Endothelial cell of umbilical vein (primary cell): ENCODE results near the gene TOPORS. TPM values are rescaled to one million over a fixed set of nuclear protein-coding genes. Genes with fewer than 3 reads are reported as not detected.

Experiments used
- BruUV-seq: library from RNA; stranded (reverse); fragments of 400-500 nt; replicated peaks from 2 replicates; lab custom pipeline; 2021; lab: Mats Ljungman, UMichigan
- CTCF ChIA-PET: fragments of 300-600, 350-600 bp; sonication (Branson Sonifier 250); formaldehyde crosslinking; loops from one replicate; lab custom pipeline; 2021; ENCODE audit warnings: antibody characterized with exemption, inconsistent platforms; lab: Charles Lee
- POLR2A ChIA-PET: fragments of 300-600, 350-600 bp; sonication (Branson Sonifier 250); formaldehyde crosslinking; loops from one replicate; lab custom pipeline; 2021; ENCODE audit warnings: antibody characterized with exemption, inconsistent platforms; lab: Charles Lee
- DNase-seq: peaks from one replicate; pipeline ENCODE4 v3.0.0-alpha.2; 2011; ENCODE audit warnings: low read depth, low spot score
- FAIRE-seq: peaks from 2 replicates; lab custom pipeline; 2011; peaks lifted over from hg19 to GRCh38; lab: Jason Lieb, UNC
- H2AFZ ChIP-seq: 2 replicates; pipeline ENCODE4 v1.6.0; 2012; ENCODE audit warnings: low read depth, low read length, control low read depth, inconsistent platforms
- H3K27ac ChIP-seq: 2 replicates; pipeline ENCODE4 v1.5.1; 2011; ENCODE audit warnings: low read depth, mild to moderate bottlenecking, control low read depth, low read length, moderate library complexity; ENCODE audit not compliant: insufficient read depth
- H3K27me3 ChIP-seq, 2 experiments: 2 replicates each; pipeline versions ENCODE4 v1.6.0 to v1.6.1; 2011; ENCODE audit warnings: low read length in 2 of 2, mixed read lengths in 1 of 2; ENCODE audit not compliant: control insufficient read depth in 2 of 2, insufficient read depth in 2 of 2
- H3K36me3 ChIP-seq, 2 experiments: 2 replicates in 1 of 2; 3 replicates in 1 of 2; pipeline ENCODE4 v1.5.1; 2011; ENCODE audit warnings: low read length in 2 of 2, mild to moderate bottlenecking in 1 of 2, moderate library complexity in 1 of 2; ENCODE audit not compliant: control insufficient read depth in 2 of 2, insufficient read depth in 2 of 2; ENCODE audit errors: extremely low read depth in 1 of 2
- H3K4me1 ChIP-seq: 3 replicates; pipeline ENCODE4 v1.5.1; 2011; ENCODE audit warnings: mild to moderate bottlenecking, low read length; ENCODE audit not compliant: control insufficient read depth, insufficient read depth; ENCODE audit errors: extremely low read depth
- H3K4me2 ChIP-seq: 2 replicates; pipeline ENCODE4 v1.6.1; 2011; ENCODE audit warnings: low read length, control low read depth, mixed read lengths; ENCODE audit not compliant: insufficient read depth
- H3K4me3 ChIP-seq, 3 experiments: fragments of 200-600 bp in 1 of 3; sonication (generic), shearing (Covaris generic) in 1 of 3; replicated peaks in 1 of 3; 2 replicates each; pipeline ENCODE4 v1.5.1; 2011 to 2016; ENCODE audit warnings: control low read depth in 3 of 3, low read length in 3 of 3, mild to moderate bottlenecking in 2 of 3, inconsistent platforms in 1 of 3, low read depth in 1 of 3, moderate library complexity in 1 of 3; ENCODE audit not compliant: insufficient read depth in 1 of 3
- H3K79me2 ChIP-seq: 2 replicates; pipeline ENCODE4 v1.6.0; 2012; ENCODE audit warnings: low read length, inconsistent platforms; ENCODE audit not compliant: control insufficient read depth, insufficient read depth
- H3K9ac ChIP-seq: replicated peaks from 2 replicates; pipeline ENCODE3; 2011; ENCODE audit warnings: low read length, control low read depth; ENCODE audit not compliant: insufficient read depth; ENCODE audit errors: extremely low read depth
- H3K9me1 ChIP-seq: replicated peaks from 3 replicates; pipeline ENCODE4 v1.6.0; 2011; ENCODE audit warnings: mild to moderate bottlenecking, low read length; ENCODE audit not compliant: control insufficient read depth, insufficient read depth; ENCODE audit errors: extremely low read depth
- H3K9me3 ChIP-seq: replicated peaks from 2 replicates; pipeline ENCODE4 v1.5.1; 2012; ENCODE audit warnings: low read length, inconsistent platforms; ENCODE audit not compliant: control insufficient read depth, insufficient read depth
- H4K20me1 ChIP-seq: replicated peaks from 2 replicates; pipeline ENCODE3; 2011; ENCODE audit warnings: mild to moderate bottlenecking, low read length; ENCODE audit not compliant: control insufficient read depth, insufficient read depth; ENCODE audit errors: extremely low read depth
- MYC ChIP-seq: IDR thresholded peaks from one replicate; pipeline ENCODE4 v1.6.1; 2011; ENCODE audit warnings: mild to moderate bottlenecking, low read depth, low read length
- POLR2AphosphoS5 ChIP-seq: IDR thresholded peaks from 2 replicates; pipeline ENCODE4 v1.6.1; 2012; ENCODE audit warnings: low read depth, mild to moderate bottlenecking, control low read depth, low read length, moderate library complexity; ENCODE audit not compliant: insufficient read depth
- dilution Hi-C: fragments of 300-500 bp; cut with MboI; formaldehyde crosslinking; loops from one replicate; pipeline ENCODE4 v1.15.0; 2019; ENCODE audit warnings: low sequenced_read_pairs; ENCODE audit not compliant: extremely low pct_ligation_motif_present
- intact Hi-C: fragments of 100-400 bp; cut with micrococcal nuclease; formaldehyde crosslinking; loops from one replicate; pipeline ENCODE4 v1.10.0; 2022
- polyA plus RNA-seq, 4 experiments: library from polyadenylated mRNA; depleted of rRNA in 3 of 4; stranded (reverse) in 3 of 4; unstranded in 1 of 4; fragments of >200 nt; gene quantifications; 2 replicates each; pipeline versions ENCODE4 v1.2.1 to v1.2.3, GENCODE V29; 2011 to 2012; ENCODE audit warnings: missing spikeins in 1 of 4
- total RNA-seq: library from RNA; stranded (reverse); gene quantifications from 2 replicates; pipeline ENCODE4 v1.2.3, GENCODE V29; 2021
- TF ChIP-seq, protein P1 (sequence below), 2 donors: IDR thresholded peaks; 1 replicate in 1 of 2; 2 replicates in 1 of 2; pipeline ENCODE4 v1.5.1; 2011; ENCODE audit warnings: low read length in 2 of 2, mild to moderate bottlenecking in 2 of 2, moderate library complexity in 2 of 2, control low read depth in 1 of 2, inconsistent platforms in 1 of 2, low read depth in 1 of 2; ENCODE audit not compliant: insufficient read depth in 1 of 2; ENCODE audit errors: extremely low read depth in 1 of 2

Gene TOPORS
- total and polyA plus RNA-seq, 2 donors (not counting 3 experiments of a cell fraction or from before 2014, with no cell fraction given): 6.1 to 16.2 TPM

DNA sequence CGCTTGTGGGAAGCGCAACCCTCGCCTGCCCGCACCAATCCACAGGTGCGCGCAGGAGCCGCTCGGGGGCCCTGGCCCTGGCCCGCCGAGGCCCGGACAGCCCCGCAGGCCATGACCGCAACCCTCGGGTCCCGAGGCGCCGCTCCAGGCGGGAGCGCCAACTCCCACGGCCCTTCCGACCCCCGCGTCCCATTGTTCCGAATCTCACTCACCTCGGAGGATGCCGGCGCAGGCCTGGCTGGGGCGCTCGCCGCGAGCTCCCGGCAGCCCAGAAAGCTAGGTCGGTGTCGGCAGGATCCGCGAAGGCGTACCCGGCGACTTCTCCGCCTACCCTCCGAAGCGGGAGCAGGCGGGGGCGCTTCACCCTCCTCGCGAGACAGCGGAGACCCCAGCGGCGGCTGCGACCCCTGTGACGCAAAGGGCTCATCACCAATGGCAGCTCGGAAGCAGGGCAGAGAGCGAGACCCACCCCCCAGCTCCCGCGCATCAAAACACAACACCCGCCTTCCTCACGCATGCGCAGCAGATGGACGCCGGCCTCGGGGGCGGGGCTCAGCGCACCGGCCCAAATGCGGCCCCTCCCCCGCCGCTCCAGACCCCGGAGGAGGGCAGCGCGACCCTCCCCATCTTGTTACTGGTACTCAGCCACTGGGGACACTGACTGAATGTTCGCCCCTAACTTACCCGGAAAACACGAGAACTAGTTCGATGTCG is 1.7 kb downstream of the TOPORS start:
- Histone ChIP-seq H2AFZ (peak overlapping the region; percentile 83), H4K20me1 (peaks cover 6% of the 10 kb centered on the region), H3K79me2 (peaks cover 58% of the 10 kb centered on the region), H3K4me2 (peak overlapping the region; percentile 92), H3K27me3 (no peaks in the 10 kb centered on the region), H3K4me3 (peak overlapping the region; percentile 71 to 88 (median 77)), H3K36me3 (no peaks in the 10 kb centered on the region), H3K9me1 (no peaks in the 10 kb centered on the region), H3K9ac (peak overlapping the region; percentile 94), H3K9me3 (no peaks in the 10 kb centered on the region), H3K27ac (peak overlapping the region; percentile 92), H3K4me1 (peaks cover 17% of the 10 kb centered on the region)
- DNase-seq (peak; percentile 98), FAIRE-seq (peak; percentile 83)
- dilution Hi-C loops: loop anchor here (25.0 kb wide), 1 partner anchor 163 kb away; the partner anchor contains the start of gene ACO1
- intact Hi-C loops: loop anchor here (1.0 to 2.0 kb wide), 2 partner anchors 24 to 120 kb away; partner anchors contain the start of gene RIGI
- no TSS peak for BruUV-seq
- TF ChIP-seq POLR2AphosphoS5: peak; percentile 50
- TF ChIP-seq, protein P1, sequence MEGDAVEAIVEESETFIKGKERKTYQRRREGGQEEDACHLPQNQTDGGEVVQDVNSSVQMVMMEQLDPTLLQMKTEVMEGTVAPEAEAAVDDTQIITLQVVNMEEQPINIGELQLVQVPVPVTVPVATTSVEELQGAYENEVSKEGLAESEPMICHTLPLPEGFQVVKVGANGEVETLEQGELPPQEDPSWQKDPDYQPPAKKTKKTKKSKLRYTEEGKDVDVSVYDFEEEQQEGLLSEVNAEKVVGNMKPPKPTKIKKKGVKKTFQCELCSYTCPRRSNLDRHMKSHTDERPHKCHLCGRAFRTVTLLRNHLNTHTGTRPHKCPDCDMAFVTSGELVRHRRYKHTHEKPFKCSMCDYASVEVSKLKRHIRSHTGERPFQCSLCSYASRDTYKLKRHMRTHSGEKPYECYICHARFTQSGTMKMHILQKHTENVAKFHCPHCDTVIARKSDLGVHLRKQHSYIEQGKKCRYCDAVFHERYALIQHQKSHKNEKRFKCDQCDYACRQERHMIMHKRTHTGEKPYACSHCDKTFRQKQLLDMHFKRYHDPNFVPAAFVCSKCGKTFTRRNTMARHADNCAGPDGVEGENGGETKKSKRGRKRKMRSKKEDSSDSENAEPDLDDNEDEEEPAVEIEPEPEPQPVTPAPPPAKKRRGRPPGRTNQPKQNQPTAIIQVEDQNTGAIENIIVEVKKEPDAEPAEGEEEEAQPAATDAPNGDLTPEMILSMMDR (IDR thresholded peaks at IDR 0.05; ENCODE audit: extremely low read depth in 1 of 2, insufficient read depth in 1 of 2, low read depth in 1 of 2, low read length in 2 of 2): peak in 1 of 2 donors; percentile 22
- no peak for TF ChIP-seq MYC
- CTCF ChIA-PET: interaction anchor here (0.7 to 2.7 kb wide), 13 partner anchors 8 to 418 kb away, joined by 3 to 45 read pairs (median 5); partner anchors contain the start of genes ACO1, NDUFB6 and RIGI
- POLR2A ChIA-PET: interaction anchor here (1.1 to 3.0 kb wide), 2 partner anchors 25 to 165 kb away, joined by 3 to 17 read pairs; partner anchors contain the start of gene RIGI
